ENCODE data around the gene CSRNP3.

- TF ChIP-seq, protein P1, sequence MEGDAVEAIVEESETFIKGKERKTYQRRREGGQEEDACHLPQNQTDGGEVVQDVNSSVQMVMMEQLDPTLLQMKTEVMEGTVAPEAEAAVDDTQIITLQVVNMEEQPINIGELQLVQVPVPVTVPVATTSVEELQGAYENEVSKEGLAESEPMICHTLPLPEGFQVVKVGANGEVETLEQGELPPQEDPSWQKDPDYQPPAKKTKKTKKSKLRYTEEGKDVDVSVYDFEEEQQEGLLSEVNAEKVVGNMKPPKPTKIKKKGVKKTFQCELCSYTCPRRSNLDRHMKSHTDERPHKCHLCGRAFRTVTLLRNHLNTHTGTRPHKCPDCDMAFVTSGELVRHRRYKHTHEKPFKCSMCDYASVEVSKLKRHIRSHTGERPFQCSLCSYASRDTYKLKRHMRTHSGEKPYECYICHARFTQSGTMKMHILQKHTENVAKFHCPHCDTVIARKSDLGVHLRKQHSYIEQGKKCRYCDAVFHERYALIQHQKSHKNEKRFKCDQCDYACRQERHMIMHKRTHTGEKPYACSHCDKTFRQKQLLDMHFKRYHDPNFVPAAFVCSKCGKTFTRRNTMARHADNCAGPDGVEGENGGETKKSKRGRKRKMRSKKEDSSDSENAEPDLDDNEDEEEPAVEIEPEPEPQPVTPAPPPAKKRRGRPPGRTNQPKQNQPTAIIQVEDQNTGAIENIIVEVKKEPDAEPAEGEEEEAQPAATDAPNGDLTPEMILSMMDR (IDR thresholded peaks at IDR 0.05), result no peak
- TF ChIP-seq POLR2A (IDR thresholded peaks at IDR 0.05), result no peak
Observed at GRCh38 chr2:165497659-165498317, 28.3 kb downstream of the CSRNP3 start.
